SKM-1 treated with dmso at 0.1 percent for 144 hours (cell line): Measurements from ENCODE around the gene PTN.

ENCODE experiments used
- DNase-seq: peaks from one replicate; lab custom pipeline; 2025; ENCODE audit not compliant: unreplicated experiment; lab: John Stamatoyannopoulos, UW

PTN gene, protein sequence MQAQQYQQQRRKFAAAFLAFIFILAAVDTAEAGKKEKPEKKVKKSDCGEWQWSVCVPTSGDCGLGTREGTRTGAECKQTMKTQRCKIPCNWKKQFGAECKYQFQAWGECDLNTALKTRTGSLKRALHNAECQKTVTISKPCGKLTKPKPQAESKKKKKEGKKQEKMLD

DNA sequence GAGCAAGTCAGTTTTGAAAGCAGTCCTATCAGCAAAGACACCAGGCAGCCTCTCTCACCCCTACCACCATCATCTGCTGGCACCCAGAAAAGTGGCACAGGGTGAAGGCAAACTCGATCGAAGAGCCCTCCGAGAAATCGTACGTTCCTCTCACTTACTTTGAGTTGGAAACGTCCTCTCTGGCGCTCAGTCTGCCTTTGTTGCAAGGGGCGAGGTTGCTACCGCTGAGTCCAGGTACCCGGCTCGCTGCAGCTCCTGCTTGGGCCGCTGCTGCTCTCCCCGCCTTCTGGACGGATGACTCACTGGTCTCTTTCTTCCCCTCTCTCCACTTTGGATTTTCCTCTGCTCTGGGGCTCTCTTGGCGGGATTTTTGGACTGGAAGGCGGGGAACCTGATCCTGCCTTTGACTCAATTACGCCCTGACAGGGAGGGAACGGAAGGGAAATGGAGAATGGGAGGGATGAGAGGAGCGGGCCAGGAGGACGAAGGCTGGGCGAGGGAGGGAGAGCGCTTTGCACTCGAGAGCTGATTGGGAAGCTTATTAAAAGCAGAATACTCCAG lies at the start of gene PTN:
PTN (minus strand) TSS at position 453 of the 561 bp plus-strand sequence. CDS start 88,760 bp downstream, outside the sequence.
- DNase-seq = no peak

- no peak for DNase-seq
Measured at GRCh38 chr7:137390076-137390475, 46.5 kb upstream of the PTN start.

- no peak for DNase-seq
Measured at GRCh38 chr7:137388916-137389315, 45.4 kb upstream of the PTN start.

GRCh38 chr7:137386966-137387365 lies 43.4 kb upstream of the PTN start:
- no peak for DNase-seq

- DNase-seq = no peak
Measured at GRCh38 chr7:137381045-137381444, 37.5 kb upstream of the PTN start.

DNA sequence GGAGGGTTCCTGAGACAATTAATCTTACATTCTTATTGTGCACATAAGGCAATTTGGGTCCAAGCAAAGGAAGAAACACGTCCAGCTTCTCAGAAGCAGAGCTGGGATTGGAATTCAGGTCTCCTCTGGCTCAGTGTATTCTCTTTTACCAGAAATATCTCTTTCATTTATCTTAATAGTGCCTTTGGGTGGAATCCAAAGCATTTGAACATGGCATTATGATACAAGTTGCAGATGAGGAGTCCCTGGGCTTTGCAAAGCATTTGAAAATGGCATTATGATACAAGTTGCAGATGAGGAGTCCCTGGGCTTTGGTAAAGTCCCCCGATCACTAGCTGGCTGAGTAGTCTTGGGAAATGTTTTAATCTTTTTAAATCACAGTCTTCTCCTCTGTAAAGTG lies 30.0 kb upstream of the PTN start:
- DNase-seq = no peak

GRCh38 chr7:137371616-137372015 lies 28.1 kb upstream of the PTN start:
- no peak for DNase-seq

GRCh38 chr7:137366995-137367394 lies 23.5 kb upstream of the PTN start:
- DNase-seq = no peak

DNA sequence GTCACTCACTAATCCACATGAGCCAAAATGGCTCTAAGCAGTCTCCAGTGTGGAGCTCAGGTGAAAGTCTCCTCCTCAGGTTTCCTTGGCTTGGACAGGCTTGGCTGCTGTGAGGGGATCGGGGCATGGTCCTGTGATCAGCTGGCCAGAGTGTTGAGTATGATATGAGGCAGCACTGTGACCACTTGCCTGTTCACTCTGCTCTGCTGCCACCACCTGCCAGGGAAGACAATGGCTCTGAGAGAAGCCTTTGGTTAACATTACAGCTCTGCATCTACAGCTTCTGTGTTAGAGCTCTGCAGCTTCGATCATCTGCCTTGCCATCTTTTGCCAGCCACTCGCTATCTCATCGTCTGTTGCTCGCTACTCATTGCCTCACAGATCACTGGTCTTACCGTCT lies 20.1 kb upstream of the PTN start:
- DNase-seq = no peak

- no peak for DNase-seq
Measured at GRCh38 chr7:137360087-137360679, 16.6 kb upstream of the PTN start.

- no peak for DNase-seq
Measured at GRCh38 chr7:137354961-137355360, 11.4 kb upstream of the PTN start.

DNA sequence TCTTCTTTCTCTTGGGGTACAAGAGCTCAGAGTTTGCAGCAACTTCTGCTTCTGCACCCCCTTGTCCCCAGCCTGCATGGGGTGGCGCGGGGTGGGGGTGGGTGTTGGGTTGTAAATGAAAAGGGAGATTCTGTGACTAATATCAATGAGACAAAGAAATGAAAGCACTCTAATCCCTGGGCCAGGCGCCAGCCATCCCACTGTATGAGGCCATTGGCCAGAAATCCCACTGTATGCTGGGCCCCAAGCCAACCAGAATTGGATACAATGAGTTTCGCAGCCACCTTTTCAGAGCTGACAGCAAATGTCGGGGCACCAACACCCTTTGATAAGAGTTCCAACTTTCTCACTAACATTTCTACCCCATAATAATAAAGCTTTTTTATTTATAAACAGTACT lies 10.9 kb upstream of the PTN start:
- DNase-seq = no peak

GRCh38 chr7:137351941-137352340 lies 8.4 kb upstream of the PTN start:
- no peak for DNase-seq

DNA sequence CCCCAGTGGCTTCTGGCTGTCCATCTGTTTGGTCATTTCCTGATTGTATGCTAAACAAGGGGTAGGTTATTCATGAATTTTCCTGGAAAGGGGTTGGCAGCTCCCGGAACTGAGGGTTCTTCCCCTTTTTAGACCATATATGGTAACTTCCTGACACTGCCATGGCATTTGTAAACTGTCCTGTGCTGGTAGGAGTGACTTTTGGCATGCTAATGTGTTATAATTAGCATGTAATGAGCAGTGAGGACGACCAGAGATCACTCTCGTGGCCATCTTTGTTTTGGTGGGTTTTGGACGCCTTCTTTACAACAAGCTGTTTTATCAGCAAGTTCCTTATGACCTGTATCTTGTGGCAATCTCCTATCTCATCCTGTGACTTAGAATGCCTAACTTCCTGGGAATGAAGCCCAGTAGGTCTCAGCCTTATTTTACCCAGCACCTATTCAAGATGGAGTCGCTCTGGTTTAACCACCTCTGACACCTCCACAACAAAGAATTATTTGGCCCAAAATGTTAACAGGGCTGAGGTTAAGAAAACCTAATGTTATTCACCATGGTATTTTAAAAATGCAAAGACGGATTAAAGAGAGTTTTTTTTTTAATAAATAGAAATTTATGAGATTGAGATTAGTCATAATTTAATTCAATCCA lies 2.4 kb upstream of the PTN start:
- no peak for DNase-seq

GRCh38 chr7:137342828-137343261 lies 688 bp downstream of the PTN start:
- no peak for DNase-seq

DNA sequence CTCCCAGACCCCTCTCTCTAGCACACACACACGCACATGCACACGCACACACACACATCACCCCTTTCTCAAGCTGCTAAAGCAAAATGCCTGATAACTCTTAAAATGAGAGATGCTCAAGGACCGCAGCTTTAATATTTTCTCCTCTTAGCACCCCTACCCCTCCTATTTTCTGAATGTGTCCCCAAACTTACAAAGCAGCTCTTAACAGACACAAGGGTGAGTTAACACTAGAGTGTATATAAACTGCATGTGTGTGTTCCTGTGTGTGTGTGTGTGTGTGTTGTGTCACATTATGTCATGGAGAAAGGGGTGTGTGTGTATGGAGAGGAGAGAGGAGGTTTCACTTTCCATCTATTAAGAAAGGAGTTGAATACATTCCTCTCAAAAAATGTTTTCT lies 1.3 kb downstream of the PTN start:
- no peak for DNase-seq

DNA sequence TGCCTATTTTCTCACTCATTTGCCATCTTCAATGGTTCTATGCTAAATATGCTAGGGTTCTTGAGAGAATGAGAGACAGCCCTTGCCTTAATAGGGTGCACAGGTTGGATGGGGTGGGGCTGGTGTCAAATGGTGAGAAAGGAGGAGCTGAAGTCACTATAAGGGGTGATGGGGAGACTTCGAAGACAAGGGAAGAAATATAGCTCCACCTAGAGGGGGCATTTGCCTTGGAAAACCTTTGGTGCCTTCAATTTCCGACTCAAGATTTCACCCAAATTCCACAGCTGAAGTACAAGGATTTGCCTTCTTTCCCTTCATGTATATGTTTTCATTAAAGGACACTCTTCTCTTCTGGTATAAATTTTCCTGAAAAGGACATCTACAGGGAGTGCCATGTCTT lies 5.6 kb downstream of the PTN start:
- DNase-seq = peak; percentile 1

- DNase-seq = no peak
Measured at GRCh38 chr7:137335814-137336213, 7.7 kb downstream of the PTN start.

GRCh38 chr7:137331378-137331777 lies 12.2 kb downstream of the PTN start:
- DNase-seq = no peak

- no peak for DNase-seq
Measured at GRCh38 chr7:137329411-137329810, 14.1 kb downstream of the PTN start.

- no peak for DNase-seq
Measured at GRCh38 chr7:137328373-137329120, 15.0 kb downstream of the PTN start.

DNA sequence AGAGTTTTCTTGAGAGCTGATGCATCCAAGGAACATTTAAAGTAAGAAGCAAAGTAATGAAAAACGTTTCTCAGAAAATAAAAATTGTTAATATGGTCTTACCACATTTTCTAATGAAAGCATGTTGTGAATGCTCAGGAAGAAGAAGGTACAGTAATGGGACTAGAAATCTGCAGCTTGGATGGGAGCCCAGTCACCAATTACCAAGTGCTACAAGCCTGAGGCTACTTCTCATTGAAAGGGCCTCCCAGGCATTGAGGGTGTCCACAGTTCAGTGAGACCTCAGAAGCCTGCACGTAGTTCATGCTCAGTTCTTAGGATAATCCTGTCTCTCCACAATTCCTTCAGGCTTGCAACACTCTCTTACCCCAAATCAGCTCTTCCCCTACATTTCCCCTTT lies 17.6 kb downstream of the PTN start:
- no peak for DNase-seq
